ENCODE measurements around the gene PDIA2. TPM values are rescaled to one million over a fixed set of nuclear protein-coding genes. Genes with fewer than 3 reads are reported as not detected.
A peak's percentile ranks its signal among the peaks of the same experiment; 100 is the strongest.

The PDIA2 gene
- total RNA-seq, 1 experiment from 2014 or later, result 0.74 TPM

- in situ Hi-C loops (cut with HindIII; ENCODE audit: low pct_unique_long_range_greater_than_20kb, low sequenced_read_pairs), result no loop called here
- DNase-seq (ENCODE audit: low read depth), result no peak
Observed at GRCh38 chr16:275786-276232, 7.2 kb upstream of the PDIA2 start, which contains the start of gene RGS11. Gene RGS11, minus strand, starts transcription at chr16:275944. Its CDS starts 33 bp downstream, at chr16:275911.

- no peak for DNase-seq (ENCODE audit: low read depth)
- in situ Hi-C loops (cut with HindIII; ENCODE audit: low pct_unique_long_range_greater_than_20kb, low sequenced_read_pairs), result no loop called here
Observed at GRCh38 chr16:276426-277077, 6.4 kb upstream of the PDIA2 start.

GRCh38 chr16:278863-279366 is 4.0 kb upstream of the PDIA2 start:
- in situ Hi-C loops (cut with HindIII; ENCODE audit: low pct_unique_long_range_greater_than_20kb, low sequenced_read_pairs), result no loop called here

GRCh38 chr16:279531-279930 is 3.4 kb upstream of the PDIA2 start:
- in situ Hi-C loops (cut with HindIII; ENCODE audit: low pct_unique_long_range_greater_than_20kb, low sequenced_read_pairs), result no loop called here
- no peak for DNase-seq (ENCODE audit: low read depth)

More at GRCh38 chr16:278863-279366, 4.0 kb upstream of the PDIA2 start:
- DNase-seq (ENCODE audit: low read depth), result peak; percentile 30

- in situ Hi-C loops (cut with HindIII; ENCODE audit: low pct_unique_long_range_greater_than_20kb, low sequenced_read_pairs), result no loop called here
Observed at GRCh38 chr16:280005-280460, 2.9 kb upstream of the PDIA2 start.

GRCh38 chr16:280552-280951 is 2.4 kb upstream of the PDIA2 start, which contains the start of gene ARHGDIG:
Gene ARHGDIG, plus strand, starts transcription at chr16:280591. Its CDS starts 90 bp downstream, at chr16:280681.
- no peak for DNase-seq (ENCODE audit: low read depth)
- in situ Hi-C loops (cut with HindIII; ENCODE audit: low pct_unique_long_range_greater_than_20kb, low sequenced_read_pairs), result no loop called here

More at GRCh38 chr16:280005-280460, 2.9 kb upstream of the PDIA2 start:
- no peak for DNase-seq (ENCODE audit: low read depth)

- in situ Hi-C loops (cut with HindIII; ENCODE audit: low pct_unique_long_range_greater_than_20kb, low sequenced_read_pairs), result no loop called here
- no peak for DNase-seq (ENCODE audit: low read depth)
Observed at GRCh38 chr16:280991-281659, 1.8 kb upstream of the PDIA2 start.

- DNase-seq (ENCODE audit: low read depth), result no peak
- in situ Hi-C loops (cut with HindIII; ENCODE audit: low pct_unique_long_range_greater_than_20kb, low sequenced_read_pairs), result no loop called here
Observed at GRCh38 chr16:281660-282255, 1.2 kb upstream of the PDIA2 start.

GRCh38 chr16:282491-282890 is 473 bp upstream of the PDIA2 start:
- in situ Hi-C loops (cut with HindIII; ENCODE audit: low pct_unique_long_range_greater_than_20kb, low sequenced_read_pairs), result no loop called here

GRCh38 chr16:284204-285120 is 1.5 kb downstream of the PDIA2 start:
- in situ Hi-C loops (cut with HindIII; ENCODE audit: low pct_unique_long_range_greater_than_20kb, low sequenced_read_pairs), result no loop called here
- DNase-seq (ENCODE audit: low read depth), result no peak

More at GRCh38 chr16:282491-282890, 473 bp upstream of the PDIA2 start:
- DNase-seq (ENCODE audit: low read depth), result no peak

GRCh38 chr16:285146-286055 is 2.4 kb downstream of the PDIA2 start:
- DNase-seq (ENCODE audit: low read depth), result peak; percentile 57
- in situ Hi-C loops (cut with HindIII; ENCODE audit: low pct_unique_long_range_greater_than_20kb, low sequenced_read_pairs), result no loop called here

- in situ Hi-C loops (cut with HindIII; ENCODE audit: low pct_unique_long_range_greater_than_20kb, low sequenced_read_pairs), result no loop called here
- no peak for DNase-seq (ENCODE audit: low read depth)
Observed at GRCh38 chr16:286491-287297, 3.7 kb downstream of the PDIA2 start.

GRCh38 chr16:287298-287811 is 4.4 kb downstream of the PDIA2 start:
- DNase-seq (ENCODE audit: low read depth), result no peak
- in situ Hi-C loops (cut with HindIII; ENCODE audit: low pct_unique_long_range_greater_than_20kb, low sequenced_read_pairs), result no loop called here

- no peak for DNase-seq (ENCODE audit: low read depth)
- in situ Hi-C loops (cut with HindIII; ENCODE audit: low pct_unique_long_range_greater_than_20kb, low sequenced_read_pairs), result no loop called here
Observed at GRCh38 chr16:287981-288920, 5.3 kb downstream of the PDIA2 start.

- in situ Hi-C loops (cut with HindIII; ENCODE audit: low pct_unique_long_range_greater_than_20kb, low sequenced_read_pairs), result no loop called here
- DNase-seq (ENCODE audit: low read depth), result no peak
Observed at GRCh38 chr16:289395-289997, 6.5 kb downstream of the PDIA2 start.

Measured in Caki2 (cell line).